ENCODE measurements around the gene LUZP2.

DNA sequence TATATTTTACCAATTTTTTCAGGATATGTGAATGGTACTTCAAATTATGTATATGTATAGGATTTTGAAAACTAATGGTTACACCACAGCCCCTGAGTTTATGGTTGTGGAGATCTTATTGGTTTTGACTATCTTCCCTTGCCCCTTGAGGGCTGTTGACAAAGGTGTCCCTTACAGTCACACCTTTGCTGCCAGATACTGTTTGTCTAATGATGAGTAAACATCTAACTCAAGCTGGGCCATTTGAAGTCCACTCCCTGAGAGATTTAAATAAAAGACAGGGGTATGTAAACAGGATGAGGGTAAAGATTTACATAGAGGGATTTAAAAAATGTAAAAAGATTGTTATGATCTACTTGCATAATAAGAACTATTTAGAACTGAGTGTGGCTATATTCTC, 38.9 kb upstream of the LUZP2 start:
- TF ChIP-seq, protein P1, sequence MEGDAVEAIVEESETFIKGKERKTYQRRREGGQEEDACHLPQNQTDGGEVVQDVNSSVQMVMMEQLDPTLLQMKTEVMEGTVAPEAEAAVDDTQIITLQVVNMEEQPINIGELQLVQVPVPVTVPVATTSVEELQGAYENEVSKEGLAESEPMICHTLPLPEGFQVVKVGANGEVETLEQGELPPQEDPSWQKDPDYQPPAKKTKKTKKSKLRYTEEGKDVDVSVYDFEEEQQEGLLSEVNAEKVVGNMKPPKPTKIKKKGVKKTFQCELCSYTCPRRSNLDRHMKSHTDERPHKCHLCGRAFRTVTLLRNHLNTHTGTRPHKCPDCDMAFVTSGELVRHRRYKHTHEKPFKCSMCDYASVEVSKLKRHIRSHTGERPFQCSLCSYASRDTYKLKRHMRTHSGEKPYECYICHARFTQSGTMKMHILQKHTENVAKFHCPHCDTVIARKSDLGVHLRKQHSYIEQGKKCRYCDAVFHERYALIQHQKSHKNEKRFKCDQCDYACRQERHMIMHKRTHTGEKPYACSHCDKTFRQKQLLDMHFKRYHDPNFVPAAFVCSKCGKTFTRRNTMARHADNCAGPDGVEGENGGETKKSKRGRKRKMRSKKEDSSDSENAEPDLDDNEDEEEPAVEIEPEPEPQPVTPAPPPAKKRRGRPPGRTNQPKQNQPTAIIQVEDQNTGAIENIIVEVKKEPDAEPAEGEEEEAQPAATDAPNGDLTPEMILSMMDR (IDR thresholded peaks at IDR 0.05) = no peak
- TF ChIP-seq POLR2A (IDR thresholded peaks at IDR 0.05) = no peak

Data from adrenal gland (tissue), 5 donors.